Esophagus mucosa (tissue), 1 donor: ENCODE data around the gene KCTD21. TPM values are rescaled to one million over a fixed set of nuclear protein-coding genes. Genes with fewer than 3 reads are reported as not detected.
A peak's percentile ranks its signal among the peaks of the same experiment; 100 is the strongest.

ENCODE experiments used
- ATAC-seq: fragments of 200-7000 bp; cut with Tn5 transposase; one replicate; pipeline ENCODE4 v1.9.1; 2020
- total RNA-seq: library from RNA; stranded (reverse); gene quantifications from one replicate; pipeline ENCODE4 v1.2.4, GENCODE V29; 2023
- donor health status: DM: yes; HTN: yes; CAD: no.

KCTD21 gene
- total RNA-seq, 1 donor from 2014 or later = 8.4 TPM

GRCh38 chr11:78218707-78219492 is 30.5 kb upstream of the KCTD21 start:
- no peak for ATAC-seq

- ATAC-seq = no peak
Observed at GRCh38 chr11:78217650-78218541, 29.5 kb upstream of the KCTD21 start.

GRCh38 chr11:78216571-78217287 is 28.3 kb upstream of the KCTD21 start:
- ATAC-seq = peak; percentile 24

- no peak for ATAC-seq
Observed at GRCh38 chr11:78216021-78216420, 27.6 kb upstream of the KCTD21 start.

GRCh38 chr11:78214331-78215194 is 26.1 kb upstream of the KCTD21 start:
- ATAC-seq = no peak

- no peak for ATAC-seq
Observed at GRCh38 chr11:78213526-78214330, 25.3 kb upstream of the KCTD21 start.

- no peak for ATAC-seq
Observed at GRCh38 chr11:78212586-78213371, 24.4 kb upstream of the KCTD21 start.

- ATAC-seq = no peak
Observed at GRCh38 chr11:78211565-78211964, 23.1 kb upstream of the KCTD21 start.

- no peak for ATAC-seq
Observed at GRCh38 chr11:78210000-78210608, 21.7 kb upstream of the KCTD21 start.

GRCh38 chr11:78209478-78209877 is 21.1 kb upstream of the KCTD21 start:
- no peak for ATAC-seq

GRCh38 chr11:78208257-78209165 is 20.1 kb upstream of the KCTD21 start:
- ATAC-seq = no peak

- ATAC-seq = no peak
Observed at GRCh38 chr11:78207532-78208256, 19.3 kb upstream of the KCTD21 start.

- ATAC-seq = no peak
Observed at GRCh38 chr11:78205691-78206090, 17.3 kb upstream of the KCTD21 start.

GRCh38 chr11:78205256-78205655 is 16.8 kb upstream of the KCTD21 start:
- ATAC-seq = no peak

- no peak for ATAC-seq
Observed at GRCh38 chr11:78203184-78203583, 14.8 kb upstream of the KCTD21 start.

GRCh38 chr11:78202733-78203167 is 14.3 kb upstream of the KCTD21 start:
- no peak for ATAC-seq

- no peak for ATAC-seq
Observed at GRCh38 chr11:78201096-78201818, 12.8 kb upstream of the KCTD21 start.
